HepG2 (cell line): ENCODE measurements around the gene DHRS4L2. TPM values are rescaled to one million over a fixed set of nuclear protein-coding genes. Genes with fewer than 3 reads are reported as not detected.
"Not testable (repeated sequence)": the region's sequence is repeated elsewhere in the genome, so short reads cannot be mapped to it uniquely, and the experiment has no call there.

ENCODE experiments used
- ATAC-seq: fragments of 200-7000 bp; cut with Tn5 transposase; 3 replicates; pipeline ENCODE4 v1.9.1; 2020; ENCODE audit warnings: mild to moderate bottlenecking, moderate library complexity
- BruUV-seq: library from RNA; stranded (reverse); fragments of 400-500 nt; replicated peaks from 2 replicates; lab custom pipeline; 2021; lab: Mats Ljungman, UMichigan
- CTCF ChIA-PET: fragments of 300-600 bp; formaldehyde crosslinking; extraction: SDS; loops from one replicate; lab custom pipeline; 2021; ENCODE audit warnings: low total read pairs, inconsistent platforms, low intra/inter-chr PET ratio; lab: Yijun Ruan, JAX
- POLR2A ChIA-PET: fragments of 350-600 bp; sonication (Branson Sonifier 250); formaldehyde crosslinking; loops from one replicate; lab custom pipeline; 2020; ENCODE audit warnings: antibody characterized with exemption, inconsistent platforms; lab: Yijun Ruan, JAX
- DNase-seq: peaks from one replicate; pipeline ENCODE4 v3.0.0-alpha.2; 2015; ENCODE audit warnings: low spot score
- FAIRE-seq: peaks from 3 replicates; lab custom pipeline; 2011; peaks lifted over from hg19 to GRCh38; lab: Jason Lieb, UNC
- H2AFZ ChIP-seq: one replicate; pipeline ENCODE4 v1.6.1; 2011; ENCODE audit warnings: low read length, inconsistent platforms
- H3K27ac ChIP-seq: fragments of 300-600 bp; 3 replicates; pipeline ENCODE4 v1.8.0; 2011; ENCODE audit warnings: mixed run types, mild to moderate bottlenecking, mixed read lengths, low read length, inconsistent platforms; ENCODE audit not compliant: insufficient read depth; ENCODE audit errors: extremely low read length
- H3K27me3 ChIP-seq, 2 experiments: fragments of 200-600 bp in 1 of 2; 2 replicates in 1 of 2; 3 replicates in 1 of 2; pipeline versions ENCODE4 v1.6.0 to v1.8.0; 2011; ENCODE audit warnings: low read length in 2 of 2, mild to moderate bottlenecking in 2 of 2, moderate library complexity in 2 of 2, inconsistent platforms in 1 of 2; ENCODE audit not compliant: insufficient read depth in 2 of 2, control insufficient read depth in 1 of 2
- H3K36me3 ChIP-seq, 2 experiments: fragments of 200-600 bp in 1 of 2; replicated peaks in 1 of 2; 2 replicates in 1 of 2; 3 replicates in 1 of 2; pipeline versions ENCODE4 v1.5.1 to v1.8.0; 2011; ENCODE audit warnings: low read length in 2 of 2, inconsistent platforms in 1 of 2; ENCODE audit not compliant: insufficient read depth in 2 of 2, control insufficient read depth in 1 of 2
- H3K4me1 ChIP-seq: 2 replicates; pipeline ENCODE4 v1.5.1; 2012; ENCODE audit warnings: low read length, inconsistent platforms; ENCODE audit not compliant: insufficient read depth
- H3K4me2 ChIP-seq: 2 replicates; pipeline ENCODE4 v1.6.0; 2011; ENCODE audit warnings: low read depth, low read length, inconsistent platforms
- H3K4me3 ChIP-seq, 3 experiments: fragments of 200-600 bp in 1 of 3; sonication (generic), shearing (Covaris generic) in 1 of 3; replicated peaks in 1 of 3; 2 replicates each; pipeline ENCODE4 v1.5.1; 2011 to 2016; ENCODE audit warnings: low read length in 3 of 3, inconsistent platforms in 2 of 3, low read depth in 2 of 3, mild to moderate bottlenecking in 2 of 3, control low read depth in 1 of 3, mixed read lengths in 1 of 3; ENCODE audit not compliant: insufficient read depth in 1 of 3
- H3K79me2 ChIP-seq: one replicate; pipeline ENCODE4 v1.6.1; 2011; ENCODE audit warnings: low read length, inconsistent platforms; ENCODE audit not compliant: insufficient read depth
- H3K9ac ChIP-seq: 2 replicates; pipeline ENCODE4 v1.6.0; 2011; ENCODE audit warnings: mild to moderate bottlenecking, low read depth, low read length, inconsistent platforms; ENCODE audit not compliant: insufficient read depth
- H3K9me3 ChIP-seq: 2 replicates; pipeline ENCODE4 v1.5.1; 2012; ENCODE audit warnings: mild to moderate bottlenecking, low read length
- H4K20me1 ChIP-seq: 2 replicates; pipeline ENCODE4 v1.6.0; 2011; ENCODE audit warnings: inconsistent platforms, mild to moderate bottlenecking, low read length, moderate library complexity; ENCODE audit not compliant: insufficient read depth
- DZIP1 ChIP-seq: sonication (generic); formaldehyde crosslinking; IDR thresholded peaks from 2 replicates; pipeline ENCODE4 v1.5.0; 2020; ENCODE audit warnings: mild to moderate bottlenecking, missing genetic modification reagents
- FOXA1 ChIP-seq, 2 experiments: fragments of 450-650 bp in 1 of 2; sonication (generic) in 1 of 2; formaldehyde crosslinking in 1 of 2; IDR thresholded peaks; 2 replicates each; pipeline versions ENCODE4 v1.4.0 to v1.6.1; 2016 to 2020; ENCODE audit warnings: missing genetic modification reagents in 1 of 2
- ZMYM3 ChIP-seq: sonication (generic); formaldehyde crosslinking; IDR thresholded peaks from 2 replicates; pipeline ENCODE4 v1.5.1; 2020; ENCODE audit warnings: mild to moderate bottlenecking, missing genetic modification reagents
- ZNF225 ChIP-seq: sonication (generic); formaldehyde crosslinking; IDR thresholded peaks from 2 replicates; pipeline ENCODE4 v1.4.0; 2020; ENCODE audit warnings: mild to moderate bottlenecking, missing genetic modification reagents
- ZNF280B ChIP-seq: sonication (generic); formaldehyde crosslinking; IDR thresholded peaks from 2 replicates; pipeline ENCODE4 v1.5.0; 2020; ENCODE audit warnings: missing genetic modification reagents, mild to moderate bottlenecking, borderline replicate concordance
- WGBS: methylation state at CpG from one replicate; pipeline ENCODE4 v1.1.6; 2017; ENCODE audit warnings: low lambda C conversion rate; 5-methylcytosine and 5-hydroxymethylcytosine counted together
- in situ Hi-C: cut with HindIII; loops from 2 replicates; pipeline ENCODE4 v1.10.0; 2017; ENCODE audit warnings: low pct_unique_long_range_greater_than_20kb; ENCODE audit not compliant: extremely low pct_ligation_motif_present
- intact Hi-C: fragments of 100-400 bp; cut with micrococcal nuclease; formaldehyde crosslinking; loops from one replicate; pipeline ENCODE4 v1.10.0; 2022; ENCODE audit not compliant: unreplicated experiment
- polyA plus RNA-seq, 8 experiments: library from polyadenylated mRNA; depleted of rRNA in 3 of 8; stranded (reverse) in 7 of 8; unstranded in 1 of 8; fragments of >200 nt; fragmentation: Illumina TruSeq in 4 of 8; extraction: Trizol in 4 of 8; gene quantifications; 2 replicates each; pipeline versions ENCODE4 v1.2.1 to v1.2.3, GENCODE V29; 2011 to 2016; ENCODE audit warnings: low read depth in 4 of 8, missing spikeins in 1 of 8, mixed read lengths in 1 of 8; ENCODE audit not compliant: insufficient read depth in 1 of 8
- total RNA-seq, 5 experiments: library from RNA; depleted of rRNA; stranded (reverse); fragments of >200 nt; fragmentation: Illumina TruSeq; extraction: Trizol; gene quantifications; 2 replicates each; pipeline ENCODE4 v1.2.3, GENCODE V29; 2016; ENCODE audit warnings: low read depth in 1 of 5

Gene DHRS4L2
- total and polyA plus RNA-seq, 2 of the 13 experiments (the other 11 are each of a cell fraction or from before 2014, with no cell fraction given) = 24.7 to 38.2 TPM

GRCh38 chr14:23970283-23970659 is 18.5 kb upstream of the DHRS4L2 start:
- H3K9ac ChIP-seq; H3K27ac ChIP-seq; H2AFZ ChIP-seq; intact Hi-C loops; H4K20me1 ChIP-seq; H3K79me2 ChIP-seq; DNase-seq; BruUV-seq; FAIRE-seq; CTCF ChIA-PET; H3K9me3 ChIP-seq; H3K36me3 ChIP-seq; H3K27me3 ChIP-seq; TF ChIP-seq FOXA1 (IDR thresholded peaks at IDR 0.05): not testable (repeated sequence)
- Histone ChIP-seq H3K4me2 (peak overlapping the region; percentile 88), H3K4me1 (peaks cover 46% of the 10 kb centered on the region), H3K4me3 (peak overlapping the region in 1 of 3 experiments; percentile 72; a peak in 2 of 6 replicates)
- POLR2A ChIA-PET = interaction anchor here (1.6 kb wide), 1 partner anchor 125 kb away, joined by 6 read pairs; no protein-coding TSS in a partner anchor
- in situ Hi-C loops = loop anchor here (5.0 kb wide), 1 partner anchor 42 kb away; no protein-coding TSS in a partner anchor
- TF ChIP-seq ZNF280B (CRISPR knock-in tag) (0 out of 2 replicates have a peak, but pooled peaks have one; percentile 9), ZNF225 (CRISPR knock-in tag) (peak; percentile 2; the same call in 1 of the 2 replicates), DZIP1 (CRISPR knock-in tag) (0 out of 2 replicates have a peak, but pooled peaks have one; percentile 31), FOXA1 (CRISPR knock-in tag; IDR thresholded peaks at IDR 0.05) (0 out of 2 replicates have a peak, but pooled peaks have one; percentile 18), ZMYM3 (CRISPR knock-in tag) (0 out of 2 replicates have a peak, but pooled peaks have one; percentile 8)
- WGBS = 73% methylated on average over 15 of the region's 15 CpGs
- ATAC-seq = peak; percentile 54
